Retinal pigment epithelial cell (primary cell): ENCODE data around the gene TRIM25.
"Not testable (repeated sequence)": the region's sequence is repeated elsewhere in the genome, so short reads cannot be mapped to it uniquely, and the experiment has no call there.

Source experiments
- DNase-seq: peaks from one replicate; pipeline ENCODE4 v3.0.0-alpha.2; 2010; ENCODE audit warnings: low read depth
- H3K4me3 ChIP-seq: 2 replicates; pipeline ENCODE4 v1.5.1; 2011; ENCODE audit warnings: mild to moderate bottlenecking, low read length, control low read depth, moderate library complexity
- CTCF ChIP-seq: conservative IDR thresholded peaks from 2 replicates; pipeline ENCODE4 v1.5.1; 2011; ENCODE audit warnings: low read depth, low read length, control low read depth, inconsistent platforms

The TRIM25 gene

GRCh38 chr17:56945938-56946505 lies 32.2 kb upstream of the TRIM25 start:
- no peak overlapping the region for H3K4me3 ChIP-seq
- no peak for TF ChIP-seq CTCF
- no peak for DNase-seq

- no peak for DNase-seq
- no peak for TF ChIP-seq CTCF
These were observed 29.8 kb upstream of the TRIM25 start for GRCh38 chr17:56943505-56944125.

DNA sequence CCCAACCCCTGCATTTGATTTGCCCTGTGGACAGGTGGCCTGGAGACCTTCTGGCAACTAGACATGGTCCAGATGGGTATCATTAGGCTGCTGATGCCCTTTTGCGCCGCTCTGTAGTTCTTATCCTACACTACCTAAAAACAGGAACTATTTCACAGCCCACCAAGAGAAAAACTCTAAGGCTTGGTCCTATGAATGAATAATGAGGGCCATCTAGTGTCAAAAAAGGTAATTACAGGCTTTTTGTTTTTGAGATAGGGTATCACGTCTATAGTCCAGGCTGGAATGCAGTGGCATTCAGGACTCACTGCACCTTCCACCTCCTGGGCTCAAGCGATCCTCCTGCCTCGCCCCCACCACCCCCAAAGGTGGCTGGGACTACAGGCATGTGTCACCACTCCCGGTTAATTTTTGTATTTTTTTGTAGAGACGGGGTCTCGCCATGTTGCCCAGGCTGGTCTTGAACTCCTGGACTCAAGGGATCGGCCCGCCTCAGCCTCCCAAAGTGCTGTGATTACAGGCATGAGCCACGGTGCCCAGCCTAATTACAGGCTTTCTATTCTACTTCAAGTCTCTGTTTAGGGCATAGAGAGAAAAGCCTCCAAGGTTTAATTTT lies 26.1 kb upstream of the TRIM25 start:
- peak; percentile 59 for TF ChIP-seq CTCF
- no peak overlapping the region for H3K4me3 ChIP-seq
- DNase-seq: no peak

More at GRCh38 chr17:56943505-56944125, 29.8 kb upstream of the TRIM25 start:
- H3K4me3 ChIP-seq: no peak overlapping the region

- not testable (repeated sequence) for DNase-seq, H3K4me3 ChIP-seq
These were observed 24.4 kb upstream of the TRIM25 start for GRCh38 chr17:56938206-56938605.

DNA sequence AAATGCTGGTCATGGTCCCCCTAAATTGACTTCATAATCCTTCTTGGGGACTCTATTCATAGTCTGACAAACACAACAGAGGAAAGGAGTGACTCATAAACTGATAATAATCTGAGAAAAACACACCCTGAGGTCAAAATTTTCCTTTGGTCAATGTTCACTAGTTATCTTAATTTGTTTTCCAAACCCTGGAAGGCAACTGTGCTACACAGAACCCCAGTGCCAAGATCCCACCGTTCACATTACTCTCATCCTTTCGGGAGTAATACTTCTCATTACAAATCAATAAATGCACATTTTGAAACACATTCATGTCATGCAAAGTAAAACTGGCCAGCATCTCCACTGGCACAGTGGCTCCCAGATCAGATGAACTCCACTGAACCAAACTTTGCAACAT lies 23.8 kb upstream of the TRIM25 start:
- TF ChIP-seq CTCF: no peak
- DNase-seq: no peak

DNA sequence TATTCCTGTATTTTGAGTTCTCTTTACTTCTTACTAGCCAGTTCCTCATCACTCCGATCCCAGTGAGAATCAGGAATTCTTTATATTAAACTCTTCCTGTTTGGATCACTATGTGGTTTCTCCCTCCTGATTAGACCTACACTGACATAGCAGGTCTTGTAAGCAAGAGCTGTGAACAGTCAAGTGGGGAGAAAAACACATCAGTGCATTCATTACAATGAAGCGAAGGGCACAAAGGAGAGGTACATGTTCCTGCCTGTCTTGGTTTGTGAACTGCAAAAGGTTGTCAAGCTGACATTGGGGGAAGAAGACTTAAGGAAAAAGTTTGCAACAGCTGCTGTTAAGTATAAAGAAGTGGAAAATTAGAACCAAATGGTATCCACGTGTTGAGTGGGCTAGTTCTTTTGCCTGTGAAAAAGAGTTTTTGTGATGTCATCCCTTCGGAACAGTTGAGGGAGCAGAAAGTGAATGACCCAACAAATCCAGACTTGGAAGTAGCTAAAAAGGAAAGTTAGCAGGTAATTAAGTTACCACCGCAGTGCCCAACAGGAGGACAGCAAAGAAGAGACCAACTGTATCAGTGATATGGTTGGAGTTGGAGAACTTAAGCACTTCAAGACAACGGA lies 23.0 kb upstream of the TRIM25 start:
- no peak overlapping the region for H3K4me3 ChIP-seq
- DNase-seq: no peak

More for the DNA sequence above, 23.8 kb upstream of the TRIM25 start:
- H3K4me3 ChIP-seq: no peak overlapping the region

More for the DNA sequence above, 23.0 kb upstream of the TRIM25 start:
- TF ChIP-seq CTCF: no peak
